Caco-2 (cell line): Measurements from ENCODE around the gene IGFL3. TPM values are rescaled to one million over a fixed set of nuclear protein-coding genes. Genes with fewer than 3 reads are reported as not detected.

Experiments
- BruUV-seq: library from RNA; stranded (reverse); fragments of 400-500 nt; replicated peaks from 2 replicates; lab custom pipeline; 2021; lab: Mats Ljungman, UMichigan
- CTCF ChIA-PET: fragments of 300-600 bp; sonication (Branson Sonifier 250); formaldehyde crosslinking; loops from one replicate; lab custom pipeline; 2022; ENCODE audit warnings: antibody characterized with exemption; lab: Charles Lee
- POLR2A ChIA-PET: fragments of 300-600 bp; sonication (Branson Sonifier 250); formaldehyde crosslinking; loops from one replicate; lab custom pipeline; 2022; ENCODE audit warnings: antibody characterized with exemption; lab: Charles Lee
- DNase-seq, 2 experiments: peaks; one replicate each; pipeline versions ENCODE4 v3.0.0 to v3.0.0-alpha.2; 2020 to 2022
- H3K27me3 ChIP-seq: replicated peaks from 2 replicates; pipeline ENCODE4 v1.6.0; 2011; ENCODE audit warnings: low read length; ENCODE audit not compliant: control insufficient read depth, insufficient read depth
- H3K36me3 ChIP-seq: 2 replicates; pipeline ENCODE4 v1.5.1; 2011; ENCODE audit warnings: low read length; ENCODE audit not compliant: control insufficient read depth, insufficient read depth
- H3K4me1 ChIP-seq: fragments of 250-450 bp; sonication (Bioruptor Pico); 2 replicates; pipeline ENCODE4 v1.5.1; 2020; ENCODE audit warnings: mild to moderate bottlenecking
- H3K4me3 ChIP-seq: 2 replicates; pipeline ENCODE4 v1.5.1; 2011; ENCODE audit warnings: low read depth, mild to moderate bottlenecking, control low read depth, low read length
- H3K9me3 ChIP-seq: fragments of 250-450 bp; sonication (Bioruptor Pico); 2 replicates; pipeline ENCODE4 v1.5.1; 2020; ENCODE audit warnings: mild to moderate bottlenecking, moderate library complexity
- H3K27ac Mint-ChIP-seq: one replicate; pipeline ENCODE4 v1.8.0; 2022; ENCODE audit warnings: mixed read lengths; ENCODE audit not compliant: unreplicated experiment
- H3K27me3 Mint-ChIP-seq: one replicate; pipeline ENCODE4 v1.8.0; 2022; ENCODE audit warnings: mixed read lengths; ENCODE audit not compliant: insufficient read depth, unreplicated experiment
- H3K36me3 Mint-ChIP-seq: one replicate; pipeline ENCODE4 v1.8.0; 2022; ENCODE audit warnings: mild to moderate bottlenecking, mixed read lengths; ENCODE audit not compliant: insufficient read depth, unreplicated experiment
- H3K4me1 Mint-ChIP-seq: one replicate; pipeline ENCODE4 v1.8.0; 2022; ENCODE audit warnings: low read depth, mixed read lengths; ENCODE audit not compliant: unreplicated experiment
- H3K4me3 Mint-ChIP-seq: one replicate; pipeline ENCODE4 v1.8.0; 2022; ENCODE audit warnings: mild to moderate bottlenecking, moderate library complexity, mixed read lengths; ENCODE audit not compliant: unreplicated experiment
- H3K9me3 Mint-ChIP-seq: one replicate; pipeline ENCODE4 v1.8.0; 2022; ENCODE audit warnings: mixed read lengths; ENCODE audit not compliant: unreplicated experiment
- CTCF ChIP-seq, 2 experiments: fragments of 200-600 bp in 1 of 2; IDR thresholded peaks; 1 replicate in 1 of 2; 2 replicates in 1 of 2; pipeline versions ENCODE4 v1.5.1 to v1.8.0; 2011 to 2022; ENCODE audit warnings: antibody characterized with exemption in 1 of 2, control low read depth in 1 of 2, inconsistent platforms in 1 of 2, low read depth in 1 of 2, low read length in 1 of 2, mild to moderate bottlenecking in 1 of 2, moderate library complexity in 1 of 2; ENCODE audit not compliant: insufficient read depth in 1 of 2, severe bottlenecking in 1 of 2, unreplicated experiment in 1 of 2
- intact Hi-C: fragments of 100-400 bp; cut with micrococcal nuclease; formaldehyde crosslinking; loops from one replicate; pipeline ENCODE4 v1.10.0; 2022; ENCODE audit not compliant: unreplicated experiment
- total RNA-seq: library from RNA; stranded (reverse); gene quantifications from 2 replicates; pipeline ENCODE4 v1.2.3, GENCODE V29; 2022

The IGFL3 gene
- total RNA-seq, 1 experiment from 2014 or later: not detected

GRCh38 chr19:46090444-46090843 is 34.0 kb downstream of the IGFL3 start:
- no peak for TF ChIP-seq CTCF (IDR thresholded peaks at IDR 0.05; ENCODE audit: insufficient read depth in 1 of 2, low read depth in 1 of 2, low read length in 1 of 2, severe bottlenecking in 1 of 2, unreplicated experiment in 1 of 2)
- Mint-ChIP-seq H3K27me3 (no peaks in the 10 kb centered on the region), H3K27ac (no peak overlapping the region), H3K4me3 (no peak overlapping the region), H3K4me1 (no peaks in the 10 kb centered on the region), H3K36me3 (no peaks in the 10 kb centered on the region), H3K9me3 (peaks cover 59% of the 10 kb centered on the region)
- no peak for DNase-seq
- Histone ChIP-seq H3K4me3 (no peak overlapping the region), H3K27me3 (no peaks in the 10 kb centered on the region), H3K4me1 (peaks cover 4% of the 10 kb centered on the region; the same call in 1 of the 2 replicates), H3K9me3 (peaks cover 25% of the 10 kb centered on the region), H3K36me3 (no peaks in the 10 kb centered on the region)
- BruUV-seq: no TSS peak
- CTCF ChIA-PET: no interaction called here
- intact Hi-C loops: no loop called here
- POLR2A ChIA-PET: no interaction called here

- intact Hi-C loops: no loop called here
- H3K4me1 Mint-ChIP-seq: no peaks in the 10 kb centered on the region
- peaks cover 25% of the 10 kb centered on the region for H3K9me3 ChIP-seq
- TF ChIP-seq CTCF (IDR thresholded peaks at IDR 0.05; ENCODE audit: insufficient read depth in 1 of 2, low read depth in 1 of 2, low read length in 1 of 2, severe bottlenecking in 1 of 2, unreplicated experiment in 1 of 2): no peak
- peaks cover 4% of the 10 kb centered on the region; the same call in 1 of the 2 replicates for H3K4me1 ChIP-seq
- H3K9me3 Mint-ChIP-seq: peaks cover 68% of the 10 kb centered on the region
- no peak overlapping the region for H3K27ac Mint-ChIP-seq
- H3K27me3 ChIP-seq: no peaks in the 10 kb centered on the region
- H3K36me3 ChIP-seq: no peaks in the 10 kb centered on the region
- ChIA-PET POLR2A (no interaction called here), CTCF (no interaction called here)
- DNase-seq: no peak
- BruUV-seq: no TSS peak
- no peak overlapping the region for H3K4me3 ChIP-seq
- no peak overlapping the region for H3K4me3 Mint-ChIP-seq
- no peaks in the 10 kb centered on the region for H3K36me3 Mint-ChIP-seq
- H3K27me3 Mint-ChIP-seq: no peaks in the 10 kb centered on the region
These were observed 35.1 kb downstream of the IGFL3 start for GRCh38 chr19:46089432-46089831.

GRCh38 chr19:46088101-46088500 is 36.4 kb downstream of the IGFL3 start:
- Histone ChIP-seq H3K4me1 (peaks cover 4% of the 10 kb centered on the region; the same call in 1 of the 2 replicates), H3K4me3 (no peak overlapping the region), H3K36me3 (no peaks in the 10 kb centered on the region), H3K9me3 (peaks cover 28% of the 10 kb centered on the region), H3K27me3 (no peaks in the 10 kb centered on the region)
- CTCF ChIA-PET: no interaction called here
- intact Hi-C loops: no loop called here
- no peak for DNase-seq
- Mint-ChIP-seq H3K4me1 (no peaks in the 10 kb centered on the region), H3K27ac (no peak overlapping the region), H3K4me3 (no peak overlapping the region), H3K27me3 (no peaks in the 10 kb centered on the region), H3K36me3 (no peaks in the 10 kb centered on the region), H3K9me3 (peaks cover 77% of the 10 kb centered on the region)
- no peak for TF ChIP-seq CTCF (IDR thresholded peaks at IDR 0.05; ENCODE audit: insufficient read depth in 1 of 2, low read depth in 1 of 2, low read length in 1 of 2, severe bottlenecking in 1 of 2, unreplicated experiment in 1 of 2)
- POLR2A ChIA-PET: no interaction called here
- no TSS peak for BruUV-seq
